ENCODE data around the gene NFIA. TPM values are rescaled to one million over a fixed set of nuclear protein-coding genes. Genes with fewer than 3 reads are reported as not detected.
"Not testable (repeated sequence)": the region's sequence is repeated elsewhere in the genome, so short reads cannot be mapped to it uniquely, and the experiment has no call there.

NFIA gene
- total RNA-seq, 1 experiment from 2014 or later, result 23.9 TPM

- no peaks in the 10 kb centered on the region for H3K27me3 ChIP-seq
- H3K36me3 ChIP-seq, result no peaks in the 10 kb centered on the region
- DNase-seq, result no peak
- H3K4me1 ChIP-seq, result no peaks in the 10 kb centered on the region
- H3K4me3 ChIP-seq, result no peak overlapping the region
- no peaks in the 10 kb centered on the region for H3K9me3 ChIP-seq (replicated peaks)
- no peak overlapping the region for H3K27ac ChIP-seq
Measured at GRCh38 chr1:61115436-61115835, 33.1 kb downstream of the NFIA start.

DNA sequence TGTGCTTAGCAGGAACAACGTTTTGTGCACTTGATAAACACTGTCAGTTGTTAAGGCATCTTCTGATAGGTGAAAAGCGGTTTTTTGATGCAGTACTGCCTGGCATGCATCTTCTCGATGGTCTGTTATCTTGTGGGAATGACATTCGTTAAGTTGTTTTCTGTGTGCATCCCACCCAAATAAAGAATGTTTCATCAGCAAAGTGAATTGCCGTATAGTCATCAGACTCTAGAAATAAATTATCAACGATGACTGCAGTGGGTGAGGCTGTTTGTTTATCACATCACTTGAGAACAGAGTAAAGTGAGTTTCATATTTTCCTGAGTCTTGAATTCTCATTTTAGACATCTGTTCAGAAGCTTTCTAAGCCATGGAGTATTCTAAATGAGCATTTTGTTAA is 34.1 kb downstream of the NFIA start:
- no peak overlapping the region for H3K27ac ChIP-seq

DNA sequence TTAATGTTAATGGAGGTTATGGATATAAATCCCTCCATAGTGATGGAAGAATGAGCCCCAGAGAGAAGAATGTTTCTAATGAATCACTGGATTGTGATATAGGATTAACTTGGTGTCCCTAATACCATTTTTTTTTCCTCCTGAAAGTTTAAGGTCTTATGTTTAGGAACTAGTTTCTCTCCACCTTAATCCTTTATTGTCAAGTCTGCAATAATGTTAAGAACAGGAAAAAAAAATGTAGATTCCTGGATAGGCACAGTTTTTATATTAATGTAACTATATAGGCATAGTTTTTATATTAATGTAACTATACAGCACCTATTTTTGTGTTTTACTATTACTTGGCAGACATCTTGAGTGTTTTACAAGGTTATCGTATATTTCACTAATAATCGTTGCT is 34.9 kb downstream of the NFIA start:
- H3K36me3 ChIP-seq, result no peaks in the 10 kb centered on the region

More for the DNA sequence above, 34.1 kb downstream of the NFIA start:
- no peaks in the 10 kb centered on the region for H3K36me3 ChIP-seq
- H3K4me3 ChIP-seq, result no peak overlapping the region
- no peaks in the 10 kb centered on the region for H3K4me1 ChIP-seq
- DNase-seq, result no peak
- H3K9me3 ChIP-seq (replicated peaks), result no peaks in the 10 kb centered on the region
- H3K27me3 ChIP-seq, result no peaks in the 10 kb centered on the region

DNA sequence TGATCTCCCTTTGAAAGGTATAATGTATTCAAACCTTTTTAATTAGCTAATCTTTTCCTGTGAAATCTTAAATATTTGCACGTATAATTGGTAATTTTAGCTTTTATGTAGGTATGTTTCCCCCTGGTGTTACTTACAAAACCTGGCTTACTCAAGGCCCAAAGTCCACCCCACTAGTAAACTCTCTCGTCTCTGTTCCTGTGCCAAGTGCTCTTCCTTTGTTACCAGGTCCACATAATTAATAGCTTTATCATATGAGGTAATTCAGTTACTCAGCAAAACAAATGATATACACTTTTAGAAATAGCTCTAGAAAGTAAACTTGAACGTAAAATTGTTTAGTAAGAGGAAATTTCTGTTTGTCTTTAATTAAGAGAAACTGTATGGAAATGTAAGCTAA is 36.7 kb downstream of the NFIA start:
- Histone ChIP-seq H3K4me1 (no peaks in the 10 kb centered on the region), H3K4me3 (no peak overlapping the region), H3K27me3 (no peaks in the 10 kb centered on the region), H3K9me3 (replicated peaks) (no peaks in the 10 kb centered on the region), H3K36me3 (no peaks in the 10 kb centered on the region), H3K27ac (no peak overlapping the region)
- DNase-seq, result no peak

More for the DNA sequence above, 34.9 kb downstream of the NFIA start:
- Histone ChIP-seq H3K27me3 (no peaks in the 10 kb centered on the region), H3K27ac (no peak overlapping the region), H3K4me3 (no peak overlapping the region), H3K9me3 (replicated peaks) (no peaks in the 10 kb centered on the region), H3K4me1 (no peaks in the 10 kb centered on the region)
- DNase-seq, result no peak

- no peak overlapping the region for H3K4me3 ChIP-seq
- H3K4me1 ChIP-seq, result no peaks in the 10 kb centered on the region
- H3K36me3 ChIP-seq, result no peaks in the 10 kb centered on the region
- no peaks in the 10 kb centered on the region for H3K9me3 ChIP-seq (replicated peaks)
- DNase-seq, result no peak
- no peaks in the 10 kb centered on the region for H3K27me3 ChIP-seq
- H3K27ac ChIP-seq, result no peak overlapping the region
Measured at GRCh38 chr1:61120246-61120840, 38.0 kb downstream of the NFIA start.

GRCh38 chr1:61120998-61121397 is 38.6 kb downstream of the NFIA start:
- Histone ChIP-seq H3K27me3 (no peaks in the 10 kb centered on the region), H3K9me3 (replicated peaks) (no peaks in the 10 kb centered on the region), H3K4me1 (no peaks in the 10 kb centered on the region), H3K27ac (no peak overlapping the region), H3K36me3 (no peaks in the 10 kb centered on the region), H3K4me3 (no peak overlapping the region)
- DNase-seq, result no peak

- Histone ChIP-seq H3K27me3 (no peaks in the 10 kb centered on the region), H3K9me3 (replicated peaks) (no peaks in the 10 kb centered on the region), H3K36me3 (no peaks in the 10 kb centered on the region), H3K4me3 (no peak overlapping the region), H3K27ac (no peak overlapping the region), H3K4me1 (no peaks in the 10 kb centered on the region)
- no peak for DNase-seq
Measured at GRCh38 chr1:61121631-61122030, 39.3 kb downstream of the NFIA start.

DNA sequence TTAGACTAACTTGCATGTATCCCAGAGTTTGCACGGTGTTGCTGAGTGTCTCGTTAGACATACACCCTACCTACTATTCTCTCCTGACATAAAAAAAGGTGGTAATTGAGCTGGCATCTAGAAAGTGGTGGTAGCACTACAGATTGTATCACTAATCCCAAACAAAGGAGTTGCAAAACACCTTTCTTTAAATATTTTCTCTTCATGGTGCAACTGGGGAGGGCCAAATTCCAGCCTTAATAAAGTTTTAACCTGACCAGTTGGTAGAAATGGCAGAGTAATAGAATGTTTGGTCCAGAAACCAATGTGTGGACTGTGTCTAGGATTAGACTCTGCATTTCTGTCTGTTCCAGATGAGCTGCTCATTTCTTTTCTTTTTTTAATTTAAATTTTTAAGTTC is 40.0 kb downstream of the NFIA start:
- Histone ChIP-seq H3K4me3 (no peak overlapping the region), H3K27ac (no peak overlapping the region), H3K4me1 (no peaks in the 10 kb centered on the region), H3K9me3 (replicated peaks) (no peaks in the 10 kb centered on the region), H3K36me3 (no peaks in the 10 kb centered on the region), H3K27me3 (no peaks in the 10 kb centered on the region)
- DNase-seq, result no peak

- no peak for DNase-seq
- Histone ChIP-seq H3K4me1 (no peaks in the 10 kb centered on the region), H3K9me3 (replicated peaks) (no peaks in the 10 kb centered on the region), H3K27me3 (no peaks in the 10 kb centered on the region), H3K27ac (no peak overlapping the region), H3K36me3 (no peaks in the 10 kb centered on the region), H3K4me3 (no peak overlapping the region)
Measured at GRCh38 chr1:61123326-61123725, 41.0 kb downstream of the NFIA start.

- H3K9me3 ChIP-seq (replicated peaks), result no peaks in the 10 kb centered on the region
- H3K4me3 ChIP-seq, result no peak overlapping the region
- no peaks in the 10 kb centered on the region for H3K36me3 ChIP-seq
- H3K4me1 ChIP-seq, result no peaks in the 10 kb centered on the region
- no peaks in the 10 kb centered on the region for H3K27me3 ChIP-seq
- no peak overlapping the region for H3K27ac ChIP-seq
- DNase-seq, result no peak
Measured at GRCh38 chr1:61124078-61124477, 41.7 kb downstream of the NFIA start.

DNA sequence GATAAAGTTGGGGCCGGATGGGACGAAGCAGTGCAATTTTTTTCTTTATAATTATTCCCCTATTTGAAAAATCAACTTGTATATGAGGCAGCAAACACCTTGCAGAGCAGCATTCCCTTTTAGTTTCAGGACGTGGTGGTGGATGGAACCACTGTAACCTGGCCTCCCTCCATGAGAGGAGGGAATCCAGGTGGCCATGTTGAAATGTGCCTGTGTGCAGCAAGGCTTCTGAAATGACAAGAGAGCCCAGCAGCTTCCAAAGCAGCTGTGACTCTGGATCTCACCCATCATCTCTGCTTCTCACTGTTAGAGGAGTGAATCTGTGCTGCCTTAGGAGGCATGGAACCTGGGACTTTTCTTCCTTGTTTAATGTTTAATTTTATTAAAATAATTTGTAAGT is 42.3 kb downstream of the NFIA start:
- Histone ChIP-seq H3K4me3 (no peak overlapping the region), H3K36me3 (no peaks in the 10 kb centered on the region), H3K27ac (no peak overlapping the region), H3K9me3 (replicated peaks) (no peaks in the 10 kb centered on the region), H3K27me3 (no peaks in the 10 kb centered on the region), H3K4me1 (no peaks in the 10 kb centered on the region)
- no peak for DNase-seq

- DNase-seq, result no peak
- Histone ChIP-seq H3K4me3 (no peak overlapping the region), H3K27me3 (no peaks in the 10 kb centered on the region), H3K4me1 (no peaks in the 10 kb centered on the region), H3K9me3 (replicated peaks) (no peaks in the 10 kb centered on the region), H3K27ac (no peak overlapping the region), H3K36me3 (no peaks in the 10 kb centered on the region)
Measured at GRCh38 chr1:61125263-61125662, 42.9 kb downstream of the NFIA start.

GRCh38 chr1:61125895-61126294 is 43.5 kb downstream of the NFIA start:
- Histone ChIP-seq H3K27me3 (no peaks in the 10 kb centered on the region), H3K9me3 (replicated peaks) (no peaks in the 10 kb centered on the region), H3K4me3 (no peak overlapping the region), H3K27ac (no peak overlapping the region), H3K36me3 (no peaks in the 10 kb centered on the region), H3K4me1 (no peaks in the 10 kb centered on the region)
- DNase-seq, result no peak

- not testable (repeated sequence) for H3K9me3 ChIP-seq (replicated peaks); H3K4me3 ChIP-seq; H3K27ac ChIP-seq; H3K27me3 ChIP-seq; H3K4me1 ChIP-seq; H3K36me3 ChIP-seq; DNase-seq
Measured at GRCh38 chr1:61126843-61127242, 44.5 kb downstream of the NFIA start.

- H3K36me3 ChIP-seq, result no peaks in the 10 kb centered on the region
- no peaks in the 10 kb centered on the region for H3K27me3 ChIP-seq
- H3K27ac ChIP-seq, result no peak overlapping the region
- no peak overlapping the region for H3K4me3 ChIP-seq
- DNase-seq, result no peak
- H3K4me1 ChIP-seq, result peaks cover 17% of the 10 kb centered on the region
- H3K9me3 ChIP-seq (replicated peaks), result no peaks in the 10 kb centered on the region
Measured at GRCh38 chr1:61130338-61131000, 48.1 kb downstream of the NFIA start.

DNA sequence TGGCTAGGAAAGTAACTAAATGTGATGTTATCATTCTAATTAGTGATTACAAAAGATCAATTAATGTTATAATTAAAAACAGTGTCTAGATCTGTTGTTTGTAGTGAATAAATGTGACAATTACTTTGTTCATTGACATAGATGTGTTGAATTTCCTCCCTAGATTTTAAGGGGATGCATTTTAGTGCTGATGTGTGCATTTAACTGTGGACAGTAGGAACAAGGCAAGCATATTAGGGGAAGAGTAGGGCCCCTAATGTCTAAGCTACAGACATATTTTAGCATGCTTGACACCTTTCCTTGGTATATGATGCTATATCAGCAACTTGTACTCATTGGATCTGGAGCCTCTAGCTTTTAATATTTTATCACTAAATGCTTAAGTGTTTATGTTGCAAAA is 48.9 kb downstream of the NFIA start:
- DNase-seq, result no peak

More for the DNA sequence above, 48.9 kb downstream of the NFIA start:
- Histone ChIP-seq H3K4me3 (no peak overlapping the region), H3K9me3 (replicated peaks) (no peaks in the 10 kb centered on the region), H3K36me3 (no peaks in the 10 kb centered on the region), H3K27ac (no peak overlapping the region), H3K27me3 (no peaks in the 10 kb centered on the region), H3K4me1 (peaks cover 17% of the 10 kb centered on the region)
